Activated B cell treated with CpG ODN at 0.5 μM for 24 hours (primary cell): ENCODE measurements around the gene SLC44A1. TPM values are rescaled to one million over a fixed set of nuclear protein-coding genes. Genes with fewer than 3 reads are reported as not detected.

Experiments
- ATAC-seq: fragments of 200-7000 bp; cut with Tn5 transposase; one replicate; pipeline ENCODE4 v1.10.0; 2021; ENCODE audit warnings: low read depth, mild to moderate bottlenecking, moderate library complexity
- CTCF ChIA-PET: fragments of 350-600 bp; sonication (Branson Sonifier 250); formaldehyde crosslinking; loops from one replicate; lab custom pipeline; 2021; ENCODE audit warnings: antibody characterized with exemption; lab: Charles Lee
- POLR2A ChIA-PET: fragments of 350-600 bp; sonication (Branson Sonifier 250); formaldehyde crosslinking; loops from one replicate; lab custom pipeline; 2021; ENCODE audit warnings: antibody characterized with exemption; lab: Charles Lee
- DNase-seq: peaks from one replicate; pipeline ENCODE4 v3.0.0; 2022
- H3K27ac Mint-ChIP-seq: one replicate; pipeline ENCODE4 v1.8.0; 2020; ENCODE audit warnings: mixed read lengths
- H3K27me3 Mint-ChIP-seq: one replicate; pipeline ENCODE4 v1.8.0; 2021; ENCODE audit warnings: mixed read lengths
- H3K36me3 Mint-ChIP-seq: one replicate; pipeline ENCODE4 v1.8.0; 2021; ENCODE audit warnings: low read depth, mixed read lengths
- H3K4me1 Mint-ChIP-seq: one replicate; pipeline ENCODE4 v1.8.0; 2021; ENCODE audit warnings: mixed read lengths
- H3K4me3 Mint-ChIP-seq: one replicate; pipeline ENCODE4 v1.8.0; 2020; ENCODE audit warnings: mild to moderate bottlenecking, mixed read lengths
- H3K9me3 Mint-ChIP-seq: one replicate; pipeline ENCODE4 v1.8.0; 2020; ENCODE audit warnings: mixed read lengths
- intact Hi-C: fragments of 100-400 bp; cut with micrococcal nuclease; formaldehyde crosslinking; loops from one replicate; pipeline ENCODE4 v1.15.1; 2024
- total RNA-seq: library from RNA; stranded (reverse); gene quantifications from 2 replicates; pipeline ENCODE4 v1.2.3, GENCODE V29; 2022
- TF ChIP-seq, protein P1 (sequence below): fragments of 200-600 bp; IDR thresholded peaks from one replicate; pipeline ENCODE4 v1.8.0; 2022; ENCODE audit warnings: antibody characterized with exemption, mild to moderate bottlenecking

The SLC44A1 gene
- total RNA-seq, 1 donor from 2014 or later, result 10.1 TPM

DNA sequence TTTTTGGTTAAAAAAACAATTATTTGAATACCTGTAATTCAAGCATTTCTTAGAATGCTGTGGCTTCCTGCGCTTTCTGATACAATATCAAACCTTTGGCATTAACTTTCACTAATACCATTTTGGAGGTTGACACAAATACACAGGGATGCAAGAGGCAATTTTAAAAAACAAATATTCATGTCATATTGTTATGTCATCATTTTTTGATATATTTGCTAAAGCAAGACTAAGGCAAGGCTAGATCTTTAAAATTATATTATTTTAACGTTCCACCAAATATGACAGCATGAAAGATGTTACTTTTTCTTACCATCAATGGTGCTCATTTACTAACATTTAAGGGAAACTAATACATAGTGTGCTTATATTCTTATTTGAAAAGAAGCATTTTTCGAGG lies 110.0 kb downstream of the SLC44A1 start:
- no peak overlapping the region for H3K27ac Mint-ChIP-seq
- ChIA-PET POLR2A (no interaction called here), CTCF (no interaction called here)
- no peaks in the 10 kb centered on the region for H3K27me3 Mint-ChIP-seq
- H3K36me3 Mint-ChIP-seq, result peaks cover 2% of the 10 kb centered on the region
- H3K4me3 Mint-ChIP-seq, result no peak overlapping the region
- peaks cover 12% of the 10 kb centered on the region for H3K4me1 Mint-ChIP-seq
- DNase-seq (no peak), ATAC-seq (no peak)
- TF ChIP-seq, protein P1, sequence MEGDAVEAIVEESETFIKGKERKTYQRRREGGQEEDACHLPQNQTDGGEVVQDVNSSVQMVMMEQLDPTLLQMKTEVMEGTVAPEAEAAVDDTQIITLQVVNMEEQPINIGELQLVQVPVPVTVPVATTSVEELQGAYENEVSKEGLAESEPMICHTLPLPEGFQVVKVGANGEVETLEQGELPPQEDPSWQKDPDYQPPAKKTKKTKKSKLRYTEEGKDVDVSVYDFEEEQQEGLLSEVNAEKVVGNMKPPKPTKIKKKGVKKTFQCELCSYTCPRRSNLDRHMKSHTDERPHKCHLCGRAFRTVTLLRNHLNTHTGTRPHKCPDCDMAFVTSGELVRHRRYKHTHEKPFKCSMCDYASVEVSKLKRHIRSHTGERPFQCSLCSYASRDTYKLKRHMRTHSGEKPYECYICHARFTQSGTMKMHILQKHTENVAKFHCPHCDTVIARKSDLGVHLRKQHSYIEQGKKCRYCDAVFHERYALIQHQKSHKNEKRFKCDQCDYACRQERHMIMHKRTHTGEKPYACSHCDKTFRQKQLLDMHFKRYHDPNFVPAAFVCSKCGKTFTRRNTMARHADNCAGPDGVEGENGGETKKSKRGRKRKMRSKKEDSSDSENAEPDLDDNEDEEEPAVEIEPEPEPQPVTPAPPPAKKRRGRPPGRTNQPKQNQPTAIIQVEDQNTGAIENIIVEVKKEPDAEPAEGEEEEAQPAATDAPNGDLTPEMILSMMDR, result no peak
- no peaks in the 10 kb centered on the region for H3K9me3 Mint-ChIP-seq
- intact Hi-C loops, result no loop called here

DNA sequence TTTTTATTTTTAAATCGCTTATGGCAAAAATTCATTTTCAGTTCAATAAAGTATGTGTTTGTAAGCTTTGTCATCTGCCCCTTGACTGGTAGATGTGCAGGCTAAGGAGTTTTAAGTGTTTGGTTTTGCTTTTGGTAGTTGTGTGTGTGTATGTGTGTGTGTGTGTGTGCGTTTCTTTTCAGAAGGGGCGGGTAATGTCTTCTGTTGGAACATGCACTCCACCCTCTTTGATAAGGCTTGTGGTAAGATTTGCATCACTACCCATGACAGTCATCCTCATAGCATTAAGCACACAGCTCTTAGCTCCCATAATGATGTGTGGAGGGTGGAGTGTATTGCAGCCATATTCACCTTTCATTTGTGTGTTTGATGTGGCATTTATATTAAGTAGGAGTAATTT lies 111.3 kb downstream of the SLC44A1 start:
- H3K36me3 Mint-ChIP-seq, result peaks cover 4% of the 10 kb centered on the region
- TF ChIP-seq, protein P1, result no peak
- no peak overlapping the region for H3K4me3 Mint-ChIP-seq
- H3K9me3 Mint-ChIP-seq, result no peaks in the 10 kb centered on the region
- no peak overlapping the region for H3K27ac Mint-ChIP-seq
- CTCF ChIA-PET, result no interaction called here
- POLR2A ChIA-PET, result no interaction called here
- H3K4me1 Mint-ChIP-seq, result peaks cover 12% of the 10 kb centered on the region
- DNase-seq (no peak), ATAC-seq (peak; percentile 97)
- intact Hi-C loops, result no loop called here
- no peaks in the 10 kb centered on the region for H3K27me3 Mint-ChIP-seq

DNA sequence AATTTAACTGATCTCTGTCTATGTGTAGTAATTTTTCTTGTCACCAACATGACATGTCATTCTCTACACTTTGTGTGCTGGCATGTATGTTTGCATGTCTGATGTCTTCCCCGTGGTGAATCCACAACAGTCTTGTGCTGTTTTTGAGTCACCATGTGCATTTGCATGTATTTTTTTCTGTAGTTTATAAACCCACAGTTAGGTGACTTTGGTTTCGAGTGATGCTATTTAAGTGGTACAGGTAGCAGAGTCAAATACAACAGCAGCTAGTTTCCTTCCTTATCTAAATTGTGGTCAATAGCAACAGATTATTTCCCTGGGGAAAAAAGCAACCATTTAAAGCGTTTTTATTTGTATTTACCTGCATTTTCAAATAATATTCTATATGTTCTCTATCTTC lies 113.5 kb downstream of the SLC44A1 start:
- intact Hi-C loops, result no loop called here
- TF ChIP-seq, protein P1, result no peak
- H3K4me3 Mint-ChIP-seq, result no peak overlapping the region
- peaks cover 21% of the 10 kb centered on the region for H3K36me3 Mint-ChIP-seq
- no peak overlapping the region for H3K27ac Mint-ChIP-seq
- CTCF ChIA-PET, result no interaction called here
- H3K27me3 Mint-ChIP-seq, result no peaks in the 10 kb centered on the region
- peaks cover 12% of the 10 kb centered on the region for H3K4me1 Mint-ChIP-seq
- ATAC-seq (peak; percentile 14), DNase-seq (no peak)
- POLR2A ChIA-PET, result no interaction called here
- no peaks in the 10 kb centered on the region for H3K9me3 Mint-ChIP-seq

DNA sequence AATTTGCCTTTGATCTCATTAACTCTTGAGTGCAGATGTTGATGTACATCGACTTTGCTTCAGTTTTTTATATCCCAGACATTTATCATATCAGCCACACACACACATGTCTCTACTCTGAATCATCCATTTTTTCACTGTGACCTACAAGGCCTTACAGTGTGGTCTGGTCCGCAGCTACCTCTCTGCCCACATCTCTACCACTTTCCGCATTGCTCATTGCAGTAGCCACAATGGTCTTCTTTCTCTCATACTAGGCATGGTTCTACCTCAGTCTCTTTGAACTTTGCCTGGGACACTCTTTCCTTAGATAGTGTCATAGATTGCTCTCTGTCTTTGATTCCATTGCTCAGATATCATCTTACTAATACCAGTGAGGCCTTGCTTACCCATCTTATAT lies 115.4 kb downstream of the SLC44A1 start:
- no peak for ATAC-seq
- H3K27me3 Mint-ChIP-seq, result no peaks in the 10 kb centered on the region
- intact Hi-C loops, result no loop called here

DNA sequence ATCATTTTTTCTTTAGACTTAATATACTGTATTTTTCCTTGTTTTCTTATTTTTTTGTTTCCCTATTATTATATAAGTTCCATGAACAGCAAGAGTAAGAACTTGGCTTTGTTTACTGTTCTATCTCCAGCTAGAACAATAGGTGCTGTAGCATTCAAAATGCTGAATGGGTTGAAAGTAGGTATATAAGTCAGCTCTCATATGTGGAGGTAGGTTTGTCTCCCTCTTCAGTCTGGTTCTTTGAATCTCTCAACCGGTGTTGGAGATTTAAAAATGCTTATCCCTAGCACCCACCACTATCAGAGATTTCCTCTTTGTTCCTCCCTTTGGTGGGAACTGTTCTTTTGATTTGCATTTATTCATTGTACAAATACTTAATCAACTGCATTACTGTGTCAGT lies 115.9 kb downstream of the SLC44A1 start:
- Mint-ChIP-seq H3K4me3 (no peak overlapping the region), H3K27me3 (no peaks in the 10 kb centered on the region), H3K4me1 (peaks cover 12% of the 10 kb centered on the region), H3K27ac (no peak overlapping the region), H3K9me3 (no peaks in the 10 kb centered on the region), H3K36me3 (peaks cover 31% of the 10 kb centered on the region)
- intact Hi-C loops, result no loop called here
- DNase-seq (no peak), ATAC-seq (no peak)
- POLR2A ChIA-PET, result no interaction called here
- CTCF ChIA-PET, result interaction anchor here (0.8 to 1.5 kb wide), 2 partner anchors 113 to 497 kb away, joined by 3 read pairs; no protein-coding TSS in a partner anchor
- TF ChIP-seq, protein P1, result no peak

More for the DNA sequence above, 115.4 kb downstream of the SLC44A1 start:
- DNase-seq, result no peak
- H3K9me3 Mint-ChIP-seq, result no peaks in the 10 kb centered on the region
- H3K4me1 Mint-ChIP-seq, result peaks cover 12% of the 10 kb centered on the region
- peaks cover 31% of the 10 kb centered on the region for H3K36me3 Mint-ChIP-seq
- no peak overlapping the region for H3K27ac Mint-ChIP-seq
- no peak overlapping the region for H3K4me3 Mint-ChIP-seq
- POLR2A ChIA-PET, result no interaction called here
- TF ChIP-seq, protein P1, result no peak
- CTCF ChIA-PET, result no interaction called here
